Transverse colon (tissue), 4 donors: ENCODE measurements around the gene TFCP2L1. TPM values are rescaled to one million over a fixed set of nuclear protein-coding genes. Genes with fewer than 3 reads are reported as not detected.

Experiments
- DNase-seq: peaks from one replicate; pipeline ENCODE4 v3.0.0-alpha.2; 2019
- H3K27ac ChIP-seq, 4 donors: fragments of 200-600 bp; sonication (generic); 2 replicates each; pipeline ENCODE4 v1.5.1; 2016 to 2018; ENCODE audit warnings: inconsistent platforms in 4 of 4
- H3K27me3 ChIP-seq: fragments of 200-600 bp; sonication (generic); 2 replicates; pipeline ENCODE4 v1.5.1; 2017; ENCODE audit warnings: inconsistent platforms
- H3K36me3 ChIP-seq, 4 donors: fragments of 200-600 bp; sonication (generic); 2 replicates each; pipeline ENCODE4 v1.5.1; 2017 to 2019; ENCODE audit warnings: inconsistent platforms in 4 of 4
- H3K4me1 ChIP-seq, 4 donors: fragments of 200-600 bp; sonication (generic); 2 replicates each; pipeline ENCODE4 v1.5.1; 2017 to 2020; ENCODE audit warnings: inconsistent platforms in 4 of 4
- H3K4me3 ChIP-seq, 4 donors: fragments of 200-600 bp; sonication (generic); 1 replicate in 1 of 4; 2 replicates in 3 of 4; pipeline versions ENCODE4 v1.5.1 to v1.6.1; 2017 to 2019; ENCODE audit warnings: inconsistent platforms in 4 of 4
- H3K9me3 ChIP-seq, 2 donors: fragments of 200-600 bp; sonication (generic); 2 replicates each; pipeline ENCODE4 v1.5.1; 2017 to 2019; ENCODE audit warnings: inconsistent platforms in 2 of 2
- CTCF ChIP-seq, 5 experiments: fragments of 200-600 bp in 3 of 5; fragments of 450-650 bp in 2 of 5; sonication (generic) in 3 of 5; IDR thresholded peaks; 1 replicate in 2 of 5; 2 replicates in 3 of 5; pipeline ENCODE4 v1.5.1; 2016 to 2017; ENCODE audit warnings: antibody characterized with exemption in 5 of 5, inconsistent platforms in 3 of 5, mild to moderate bottlenecking in 2 of 5, moderate library complexity in 1 of 5
- EP300 ChIP-seq: sonication (generic); formaldehyde crosslinking; IDR thresholded peaks from one replicate; pipeline ENCODE4 v1.6.1; 2017; ENCODE audit warnings: antibody characterized with exemption, low read depth
- POLR2A ChIP-seq: fragments of 450-650 bp; IDR thresholded peaks from one replicate; pipeline ENCODE4 v1.6.1; 2016; ENCODE audit warnings: antibody characterized with exemption, mild to moderate bottlenecking, moderate library complexity
- POLR2AphosphoS5 ChIP-seq, 3 donors: sonication (generic); formaldehyde crosslinking; IDR thresholded peaks; one replicate each; pipeline ENCODE4 v1.6.1; 2016; ENCODE audit warnings: antibody characterized with exemption in 3 of 3
- WGBS, 2 donors: methylation state at CpG; one replicate each; pipeline ENCODE4 v1.1.5; 2018; ENCODE audit warnings: low coverage in 1 of 2; 5-methylcytosine and 5-hydroxymethylcytosine counted together
- in situ Hi-C, 4 donors: fragments of 200-750 bp; cut with MboI; loops; one replicate each; pipeline versions ENCODE4 v1.15.0 to v1.15.1; 2017; ENCODE audit warnings: low sequenced_read_pairs in 3 of 4, low pct_ligation_motif_present in 1 of 4, low pct_unique_long_range_greater_than_20kb in 1 of 4
- intact Hi-C: fragments of 100-400 bp; cut with DNase I; formaldehyde crosslinking; loops from one replicate; pipeline ENCODE4 v1.15.1; 2023; ENCODE audit warnings: low total_unique reads
- total RNA-seq, 4 donors: library from RNA; depleted of rRNA; stranded (reverse); fragments of >200 nt; gene quantifications; one replicate each; pipeline ENCODE4 v1.1.0, GENCODE V29; 2016

The TFCP2L1 gene
- total RNA-seq, 4 donors from 2014 or later: 52.7 to 167 (median 146) TPM

GRCh38 chr2:121235542-121235941, 49.5 kb downstream of the TFCP2L1 start:
- Histone ChIP-seq H3K9me3 (no peaks in the 10 kb centered on the region), H3K27ac (no peak overlapping the region), H3K4me3 (no peak overlapping the region), H3K27me3 (no peaks in the 10 kb centered on the region), H3K4me1 (no peaks in the 10 kb centered on the region), H3K36me3 (peaks cover 0 to 33% (median 0%) of the 10 kb centered on the region in 4 donors)
- WGBS, 2 donors: 91% methylated on average over 2 of the region's 2 CpGs; no CpG with 5 or more reads in 1 of the 2 donors
- TF ChIP-seq EP300 (no peak), CTCF (IDR thresholded peaks at IDR 0.05) (no peak), POLR2AphosphoS5 (IDR thresholded peaks at IDR 0.05) (no peak)
- in situ Hi-C loops (no loop called here), intact Hi-C loops (no loop called here)
- DNase-seq: no peak

GRCh38 chr2:121234791-121235190, 50.2 kb downstream of the TFCP2L1 start:
- H3K27ac ChIP-seq: no peak overlapping the region
- no peaks in the 10 kb centered on the region for H3K27me3 ChIP-seq
- intact Hi-C loops: no loop called here
- H3K9me3 ChIP-seq: no peaks in the 10 kb centered on the region
- TF ChIP-seq POLR2A: no peak
- TF ChIP-seq POLR2AphosphoS5 (IDR thresholded peaks at IDR 0.05): no peak
- no peak for TF ChIP-seq CTCF (IDR thresholded peaks at IDR 0.05)
- no peak for TF ChIP-seq EP300
- DNase-seq: no peak
- H3K36me3 ChIP-seq: peaks cover 0 to 33% (median 0%) of the 10 kb centered on the region in 4 donors
- H3K4me1 ChIP-seq: no peaks in the 10 kb centered on the region
- in situ Hi-C loops: no loop called here
- 79% methylated on average over 9 of the region's 9 CpGs; no CpG with 5 or more reads in 1 of the 2 donors for WGBS, 2 donors
- no peak overlapping the region for H3K4me3 ChIP-seq

GRCh38 chr2:121234144-121234543, 50.9 kb downstream of the TFCP2L1 start:
- Histone ChIP-seq H3K27ac (no peak overlapping the region), H3K4me3 (no peak overlapping the region), H3K9me3 (no peaks in the 10 kb centered on the region), H3K27me3 (no peaks in the 10 kb centered on the region), H3K36me3 (peaks cover 0 to 26% (median 0%) of the 10 kb centered on the region in 4 donors), H3K4me1 (no peaks in the 10 kb centered on the region)
- WGBS, 2 donors: 93% methylated on average over 7 of the region's 7 CpGs; no CpG with 5 or more reads in 1 of the 2 donors
- no peak for DNase-seq
- in situ Hi-C loops (no loop called here), intact Hi-C loops (no loop called here)
- no peak for TF ChIP-seq POLR2A
- no peak for TF ChIP-seq EP300
- TF ChIP-seq CTCF (IDR thresholded peaks at IDR 0.05): no peak
- TF ChIP-seq POLR2AphosphoS5 (IDR thresholded peaks at IDR 0.05): no peak

- peaks cover 0 to 21% (median 0%) of the 10 kb centered on the region in 4 donors for H3K36me3 ChIP-seq
- no peak overlapping the region for H3K27ac ChIP-seq
- no peaks in the 10 kb centered on the region for H3K9me3 ChIP-seq
- H3K27me3 ChIP-seq: no peaks in the 10 kb centered on the region
- TF ChIP-seq CTCF (IDR thresholded peaks at IDR 0.05) (no peak), POLR2A (no peak)
- in situ Hi-C loops: no loop called here
- 72% methylated on average over 11 of the region's 11 CpGs; no CpG with 5 or more reads in 1 of the 2 donors for WGBS, 2 donors
- intact Hi-C loops: no loop called here
- DNase-seq: no peak
- no peaks in the 10 kb centered on the region for H3K4me1 ChIP-seq
- H3K4me3 ChIP-seq: no peak overlapping the region
Measured at GRCh38 chr2:121233486-121234110, 51.4 kb downstream of the TFCP2L1 start.
